ENCODE data around the gene ASRGL1. TPM values are rescaled to one million over a fixed set of nuclear protein-coding genes. Genes with fewer than 3 reads are reported as not detected.
"Not testable (repeated sequence)": the region's sequence is repeated elsewhere in the genome, so short reads cannot be mapped to it uniquely, and the experiment has no call there.

ASRGL1 gene
- 1 to 10 TPM; 1.9 to 3.3 (median 2.4) TPM for polyA plus RNA-seq (ENCODE audit: insufficient read depth in 1 of 5, insufficient read length in 5 of 5, low replicate concordance in 1 of 5)
- long read RNA-seq, donor 1, partial matches to known transcripts: 0 of 3 reads
- long read RNA-seq, donor 1, other reads (novel, unspliced or antisense): 0 of 3 reads
- long read RNA-seq, donor 2, partial matches to known transcripts: 0 of 1 reads
- long read RNA-seq, donor 2, other reads (novel, unspliced or antisense): 0 of 1 reads
- long read RNA-seq, donor 3, partial matches to known transcripts: 0 of 1 reads
- long read RNA-seq, donor 3, other reads (novel, unspliced or antisense): 0 of 1 reads
- long read RNA-seq, donor 4: 0 reads
- long read RNA-seq, donor 5, partial matches to known transcripts: 1,845 of 3,256 reads
- long read RNA-seq, donor 5, other reads (novel, unspliced or antisense): 1,406 of 3,256 reads
- long read RNA-seq, donor 6, partial matches to known transcripts: 0 of 1 reads
- long read RNA-seq, donor 6, other reads (novel, unspliced or antisense): 0 of 1 reads
- long read RNA-seq, donor 7: 0 reads
- long read RNA-seq, donor 8: 0 reads

DNA sequence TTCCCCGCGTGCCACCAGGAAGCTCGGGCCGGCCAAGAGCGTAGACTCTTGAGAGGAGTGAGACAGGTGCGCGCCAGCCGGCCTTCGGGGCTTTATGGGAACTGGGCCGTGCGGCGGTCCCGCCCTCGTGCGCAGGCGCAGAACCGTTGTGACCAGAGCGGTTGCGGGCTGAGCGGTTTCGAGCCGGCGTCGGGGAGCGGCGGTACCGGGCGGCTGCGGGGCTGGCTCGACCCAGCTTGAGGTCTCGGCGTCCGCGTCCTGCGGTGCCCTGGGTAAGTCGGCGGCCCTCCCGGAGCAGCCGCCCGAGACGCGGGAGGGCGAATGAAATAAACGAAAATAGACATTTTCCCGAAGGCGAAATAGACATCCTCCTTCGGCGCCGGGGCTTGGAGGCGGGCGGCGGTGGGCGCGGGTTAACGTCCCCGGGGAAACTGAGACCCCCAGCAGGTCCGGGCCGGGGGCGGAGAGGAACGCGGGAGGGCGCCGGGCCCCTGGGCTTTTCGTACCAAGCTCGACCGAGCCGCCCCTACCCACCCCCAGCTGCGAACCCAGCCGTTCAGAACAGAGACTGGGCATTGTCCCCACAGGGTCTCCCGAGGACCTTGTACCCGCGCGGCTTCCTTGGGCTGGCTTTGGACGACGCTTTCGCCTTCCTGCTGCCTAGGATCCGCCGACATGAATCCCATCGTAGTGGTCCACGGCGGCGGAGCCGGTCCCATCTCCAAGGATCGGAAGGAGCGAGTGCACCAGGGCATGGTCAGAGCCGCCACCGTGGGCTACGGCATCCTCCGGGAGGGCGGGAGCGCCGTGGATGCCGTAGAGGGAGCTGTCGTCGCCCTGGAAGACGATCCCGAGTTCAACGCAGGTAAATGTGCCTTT, at the start of gene ASRGL1:
Gene ASRGL1 (plus strand): TSS at position 146 of the 879 bp plus-strand sequence. CDS start 530 bp downstream, at position 676.
- peak; percentile 37 to 47 for DNase-seq

- DNase-seq: peak in 1 of 2 donors; percentile 8
These were observed 41.7 kb upstream of the ASRGL1 start for GRCh38 chr11:62295504-62295903.

GRCh38 chr11:62298975-62299374, 38.3 kb upstream of the ASRGL1 start, which contains the start of gene SCGB1D4:
TSS of gene SCGB1D4 (minus strand) at chr11:62299075. CDS start at chr11:62299010, 65 bp downstream.
- DNase-seq: no peak

- no peak for DNase-seq
These were observed 31.0 kb upstream of the ASRGL1 start for GRCh38 chr11:62306227-62306626.

- no peak for DNase-seq
These were observed 29.3 kb upstream of the ASRGL1 start for GRCh38 chr11:62307950-62308349.

DNA sequence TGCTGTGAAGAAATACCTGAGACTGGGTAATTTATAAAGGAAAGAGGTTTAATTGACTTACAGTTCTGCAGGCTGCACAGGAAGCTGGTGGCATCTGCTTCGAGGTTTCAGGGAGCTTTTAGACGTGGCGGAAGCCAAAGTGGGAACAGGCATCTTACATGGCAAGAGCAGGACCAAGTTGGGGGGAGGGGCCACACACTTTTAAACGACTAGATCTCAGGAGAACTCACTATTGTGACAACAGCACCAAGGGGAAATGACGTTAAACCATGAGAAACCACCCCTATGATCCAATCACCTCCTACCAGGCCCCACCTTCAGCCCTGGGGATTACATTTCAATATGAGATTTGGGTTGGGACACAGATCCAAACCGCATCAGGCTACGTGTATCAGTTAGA, 27.3 kb upstream of the ASRGL1 start:
- no peak for DNase-seq

DNA sequence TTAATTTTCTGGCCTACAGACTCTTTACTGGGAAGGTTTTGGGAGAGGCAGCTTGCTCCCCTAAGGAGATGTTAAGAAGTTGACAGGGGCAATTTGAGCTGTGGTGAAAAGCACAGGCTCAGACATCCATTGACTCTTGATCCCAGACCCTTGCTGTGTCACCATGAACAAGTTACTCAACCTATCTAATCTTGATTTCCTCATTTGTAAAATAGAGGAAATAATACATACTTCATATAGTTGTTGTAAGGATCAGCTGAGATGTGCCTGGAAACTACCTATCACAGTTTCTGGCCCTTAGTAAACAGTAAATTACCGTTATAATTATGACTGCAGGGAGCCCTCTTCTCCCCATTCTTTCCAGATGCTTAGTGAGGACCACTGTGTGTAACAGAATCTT, 21.8 kb upstream of the ASRGL1 start:
- DNase-seq: no peak

DNA sequence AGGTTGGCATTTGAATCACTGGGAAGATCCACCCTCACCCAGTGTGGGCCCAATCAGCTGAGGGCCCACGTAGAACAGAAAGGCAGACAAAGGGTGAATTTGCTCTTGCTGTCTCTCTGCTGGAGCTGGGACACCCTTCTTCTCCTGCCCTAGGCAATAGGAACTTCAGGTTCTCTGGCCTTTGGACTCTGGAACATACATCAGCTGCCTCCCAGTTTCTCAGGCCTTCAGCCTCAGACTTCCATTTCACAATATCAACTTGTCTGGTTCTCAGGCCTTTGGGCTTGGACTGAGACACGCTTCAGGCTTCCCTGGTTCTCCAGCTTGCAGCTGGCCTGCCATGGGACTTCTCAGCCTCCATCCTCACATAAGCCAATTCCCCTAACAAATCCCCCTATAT, 14.7 kb upstream of the ASRGL1 start:
- no peak for DNase-seq

DNA sequence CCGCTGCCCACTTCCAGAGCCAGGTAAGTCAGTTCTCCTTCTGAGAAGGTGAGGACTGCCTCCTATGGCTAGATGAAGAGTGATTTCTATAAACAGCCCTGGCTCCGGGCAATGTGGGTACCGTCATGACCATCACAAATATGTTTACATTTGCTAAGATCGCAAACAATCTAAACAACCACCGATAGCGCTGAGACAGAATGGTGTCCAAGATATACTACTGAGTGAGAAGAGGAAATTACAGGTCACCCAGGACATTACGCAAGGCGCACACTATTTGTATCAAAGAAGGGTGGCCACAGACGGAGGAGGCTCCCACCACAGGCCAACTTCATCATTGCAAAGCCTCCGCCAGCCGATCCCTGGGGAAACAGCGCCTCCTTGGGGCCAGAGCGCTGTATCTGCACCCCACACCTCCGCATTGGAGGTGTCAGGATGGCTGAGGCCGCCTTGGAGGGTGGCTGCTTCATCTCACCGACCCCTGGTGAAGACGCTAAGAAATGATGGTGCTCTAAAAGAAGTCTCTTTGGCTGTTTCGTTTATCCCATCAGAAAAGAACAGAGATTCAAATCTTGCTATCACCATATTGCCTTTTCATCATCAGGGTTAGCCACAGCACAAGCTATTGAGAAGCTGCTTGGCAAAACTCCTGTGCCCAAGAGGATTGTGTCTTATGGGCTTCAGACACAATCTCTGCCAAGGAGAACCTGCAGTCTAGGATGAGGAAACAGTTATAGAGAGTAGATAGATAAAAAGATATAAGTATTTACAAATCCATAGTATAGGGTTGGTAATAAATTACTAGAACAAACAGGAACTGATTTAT, 12.3 kb upstream of the ASRGL1 start:
- no peak for DNase-seq

GRCh38 chr11:62325781-62326180, 11.5 kb upstream of the ASRGL1 start:
- DNase-seq: not testable (repeated sequence)

- DNase-seq: not testable (repeated sequence)
These were observed 10.5 kb upstream of the ASRGL1 start for GRCh38 chr11:62326719-62327118.

GRCh38 chr11:62327541-62327940, 9.7 kb upstream of the ASRGL1 start:
- not testable (repeated sequence) for DNase-seq

GRCh38 chr11:62331264-62331663, 6.0 kb upstream of the ASRGL1 start:
- DNase-seq: not testable (repeated sequence)

DNA sequence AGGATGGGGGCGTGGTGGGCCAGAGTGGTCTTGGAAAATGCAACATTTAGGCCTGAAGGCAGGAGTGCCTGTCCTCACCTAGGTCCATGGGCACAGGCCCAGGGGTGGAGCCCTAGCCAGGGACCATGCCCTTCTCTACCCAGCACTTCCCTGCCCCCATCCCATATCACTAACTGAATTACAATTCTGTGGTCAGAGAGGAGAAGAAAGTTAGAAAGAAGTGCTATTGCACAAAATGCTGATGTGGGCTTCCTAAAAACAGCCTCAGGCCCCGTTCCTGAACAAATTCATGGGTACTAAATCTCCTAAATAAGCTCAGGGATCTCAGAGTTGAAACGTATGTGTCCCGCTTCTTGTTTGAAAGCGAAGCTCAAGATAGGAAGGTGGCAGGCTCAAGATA, 3.5 kb upstream of the ASRGL1 start:
- DNase-seq: no peak

DNA sequence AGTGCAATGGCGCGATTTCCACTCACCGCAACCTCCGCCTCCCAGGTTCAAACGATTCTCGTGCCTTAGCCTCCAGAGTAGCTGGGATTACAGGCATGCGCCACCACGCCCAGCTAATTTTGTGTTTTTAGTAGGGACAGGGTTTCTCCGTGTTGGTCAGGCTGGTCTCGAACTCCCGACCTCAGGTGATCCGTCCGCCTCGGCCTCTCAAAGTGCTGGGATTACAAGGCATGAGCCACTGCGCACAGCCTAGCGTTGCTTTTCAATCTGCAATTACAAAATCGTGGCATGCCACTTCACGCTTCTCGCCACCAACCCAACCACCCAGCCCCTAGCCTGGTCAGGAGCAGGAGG, 322 bp upstream of the ASRGL1 start:
- not testable (repeated sequence) for DNase-seq

GRCh38 chr11:62338218-62338617, 970 bp downstream of the ASRGL1 start:
- no peak for DNase-seq

- peak in 1 of 2 donors; percentile 21 for DNase-seq
These were observed 3.1 kb downstream of the ASRGL1 start for GRCh38 chr11:62340269-62340901.

DNA sequence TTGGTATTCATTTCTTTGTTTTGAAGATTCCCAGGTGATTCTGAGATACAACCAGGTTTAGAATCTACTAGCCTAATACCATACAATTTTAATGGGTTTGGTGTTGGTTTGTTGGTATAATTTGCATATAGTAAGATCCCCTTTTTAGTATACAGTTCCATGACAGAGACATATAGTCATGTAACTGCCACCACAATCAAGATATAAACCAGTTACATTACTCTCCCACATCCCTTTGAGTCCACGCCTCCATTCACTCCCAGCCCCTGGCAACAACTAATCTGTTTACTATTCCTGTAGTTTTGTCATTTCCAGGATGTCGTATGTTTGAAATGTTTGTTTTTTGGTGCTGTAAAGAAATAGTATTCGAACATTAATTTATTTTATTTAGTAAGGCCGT, 4.3 kb downstream of the ASRGL1 start:
- no peak for DNase-seq

- DNase-seq: not testable (repeated sequence)
These were observed 6.5 kb downstream of the ASRGL1 start for GRCh38 chr11:62343646-62344190.

- DNase-seq: no peak
These were observed 7.0 kb downstream of the ASRGL1 start for GRCh38 chr11:62344210-62344609.

- no peak for DNase-seq
These were observed 8.6 kb downstream of the ASRGL1 start for GRCh38 chr11:62345861-62346260.
